ENCODE data around the gene CXXC5.
"Not testable (repeated sequence)": the region's sequence is repeated elsewhere in the genome, so short reads cannot be mapped to it uniquely, and the experiment has no call there.

Gene CXXC5

GRCh38 chr5:139713898-139714297 is 65.7 kb downstream of the CXXC5 start:
- not testable (repeated sequence) for DNase-seq

- DNase-seq = no peak
These were observed 69.1 kb downstream of the CXXC5 start for GRCh38 chr5:139717221-139717620.

GRCh38 chr5:139718403-139718802 is 70.3 kb downstream of the CXXC5 start:
- not testable (repeated sequence) for DNase-seq

- not testable (repeated sequence) for DNase-seq
These were observed 71.8 kb downstream of the CXXC5 start for GRCh38 chr5:139719970-139720369.

GRCh38 chr5:139723986-139724587 is 75.9 kb downstream of the CXXC5 start:
- DNase-seq = no peak

- no peak for DNase-seq
These were observed 77.1 kb downstream of the CXXC5 start for GRCh38 chr5:139725073-139725830.

GRCh38 chr5:139726248-139726647 is 78.1 kb downstream of the CXXC5 start:
- DNase-seq = no peak

GRCh38 chr5:139727615-139728014 is 79.5 kb downstream of the CXXC5 start:
- DNase-seq = peak in 1 of 2 donors; percentile 58

GRCh38 chr5:139731281-139731680 is 83.1 kb downstream of the CXXC5 start:
- DNase-seq = no peak

- DNase-seq = no peak
These were observed 83.9 kb downstream of the CXXC5 start for GRCh38 chr5:139732019-139732418.

GRCh38 chr5:139733010-139733688 is 85.0 kb downstream of the CXXC5 start:
- DNase-seq = no peak
